Measurements from ENCODE around the gene SH2D3A. TPM values are rescaled to one million over a fixed set of nuclear protein-coding genes. Genes with fewer than 3 reads are reported as not detected.
A peak's percentile ranks its signal among the peaks of the same experiment; 100 is the strongest.
"Not testable (repeated sequence)": the region's sequence is repeated elsewhere in the genome, so short reads cannot be mapped to it uniquely, and the experiment has no call there.

Gene SH2D3A
- total and polyA plus RNA-seq, 7 experiments from 2014 or later, result 27.9 to 64.7 (median 57.4) TPM

DNA sequence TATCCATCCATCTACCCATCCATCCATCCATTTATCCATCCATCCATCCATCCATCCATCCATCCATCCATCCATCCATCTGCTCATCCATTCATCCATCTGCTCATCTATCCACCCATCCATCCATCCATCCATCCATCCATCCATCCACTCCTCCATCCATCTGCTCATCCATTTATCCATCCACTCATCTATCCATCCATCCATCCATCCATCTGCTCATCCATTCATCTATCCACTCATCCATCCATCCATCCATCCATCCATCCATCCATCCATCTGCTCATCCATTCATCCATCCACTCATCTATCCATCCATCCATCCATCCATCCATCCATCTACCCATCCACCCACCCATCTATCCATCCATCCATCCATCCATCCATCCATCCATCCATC lies 8.8 kb upstream of the SH2D3A start:
- Mint-ChIP-seq H3K36me3 (peaks cover 13 to 45% (median 28%) of the 10 kb centered on the region in 5 donors), H3K27ac (peak overlapping the region in 7 of 9 donors; percentile 16 to 87 (median 73)), H3K4me1 (peaks cover 46 to 75% (median 63%) of the 10 kb centered on the region in 7 donors), H3K4me3 (peak overlapping the region in 9 of 10 donors; percentile 54 to 97 (median 91))
- peaks cover 0 to 48% (median 4%) of the 10 kb centered on the region in 3 experiments for H3K36me3 ChIP-seq (ENCODE audit: control insufficient read depth in 2 of 3, insufficient read depth in 3 of 3, low read length in 3 of 3)
- POLR2A ChIA-PET, result interaction anchor here (0.6 to 6.0 kb wide), 2 partner anchors 10 to 24 kb away, joined by 3 to 53 read pairs; no protein-coding TSS in a partner anchor
- peaks cover 17 to 39% of the 10 kb centered on the region in 2 donors for H3K4me1 ChIP-seq (ENCODE audit: control insufficient read depth in 2 of 2, insufficient read depth in 2 of 2, low read length in 2 of 2)
- DNase-seq; H3K4me3 ChIP-seq (ENCODE audit: low read length); ATAC-seq; H3K27me3 Mint-ChIP-seq; H3K27me3 ChIP-seq (ENCODE audit: control insufficient read depth in 2 of 2, insufficient read depth in 2 of 2, low read length in 2 of 2); intact Hi-C loops (cut with micrococcal nuclease); H3K27ac ChIP-seq (ENCODE audit: low read depth, low read length); H3K9me3 Mint-ChIP-seq; CTCF ChIA-PET; H3K9me3 ChIP-seq (ENCODE audit: control insufficient read depth in 2 of 3, low read length in 3 of 3): not testable (repeated sequence)

DNA sequence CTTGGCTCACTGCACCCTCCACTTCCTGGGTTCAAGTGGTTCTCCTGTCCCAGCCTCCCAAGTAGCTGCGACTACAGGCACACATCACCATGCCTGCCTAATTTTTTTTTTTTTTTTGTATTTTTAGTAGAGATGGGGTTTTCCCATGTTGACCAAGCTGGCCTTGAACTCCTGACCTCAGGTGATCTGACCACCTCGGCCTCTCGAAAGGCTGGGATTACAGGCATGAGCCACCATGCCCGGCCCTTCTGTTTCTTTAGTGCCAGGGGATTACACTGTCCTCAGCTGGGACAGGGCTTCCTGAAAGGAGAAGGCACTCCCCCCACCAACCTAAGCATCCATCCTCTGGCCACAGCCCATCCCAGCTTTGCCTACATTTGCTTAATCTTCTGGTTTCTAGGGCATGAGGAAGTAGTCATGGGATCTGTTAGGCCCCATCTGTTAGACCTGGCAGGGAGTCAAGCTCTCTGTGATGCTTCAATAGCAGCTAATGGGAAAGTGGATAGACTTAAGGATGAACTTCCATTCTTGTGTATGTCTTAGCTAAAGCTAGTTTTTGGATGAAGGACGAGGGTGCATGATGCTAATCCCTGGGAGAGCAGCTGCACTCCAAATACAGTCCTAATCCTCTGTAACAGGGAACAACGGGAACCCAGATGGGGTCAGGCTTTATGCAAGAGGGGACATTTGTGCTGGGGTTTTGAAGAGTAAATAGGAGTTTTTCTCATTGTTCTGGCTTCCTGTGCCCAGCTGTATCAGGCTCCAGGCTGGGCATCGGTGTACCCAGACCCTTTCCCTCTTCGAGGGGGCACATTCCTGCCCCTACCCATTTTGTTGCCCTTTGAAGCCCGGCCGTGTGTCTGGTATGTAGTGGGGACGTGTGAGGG lies 7.8 kb upstream of the SH2D3A start:
- POLR2A ChIA-PET, result interaction anchor here (0.6 to 6.0 kb wide), 4 partner anchors 9 to 25 kb away, joined by 3 to 53 read pairs (median 4); no protein-coding TSS in a partner anchor
- ATAC-seq (no peak), DNase-seq (no peak)
- intact Hi-C loops (cut with micrococcal nuclease), result no loop called here
- Mint-ChIP-seq H3K27ac (peak overlapping the region in 8 of 9 donors; percentile 59 to 87 (median 74)), H3K36me3 (peaks cover 13 to 43% (median 26%) of the 10 kb centered on the region in 5 donors), H3K4me3 (peak overlapping the region; percentile 73 to 97 (median 88)), H3K9me3 (peaks cover 0 to 9% (median 0%) of the 10 kb centered on the region in 11 donors), H3K4me1 (peaks cover 42 to 74% (median 64%) of the 10 kb centered on the region in 7 donors), H3K27me3 (no peaks in the 10 kb centered on the region)
- Histone ChIP-seq H3K27me3 (ENCODE audit: control insufficient read depth in 2 of 2, insufficient read depth in 2 of 2, low read length in 2 of 2) (no peaks in the 10 kb centered on the region), H3K9me3 (ENCODE audit: control insufficient read depth in 2 of 3, low read length in 3 of 3) (no peaks in the 10 kb centered on the region), H3K4me3 (ENCODE audit: low read length) (no peak overlapping the region), H3K36me3 (ENCODE audit: control insufficient read depth in 2 of 3, insufficient read depth in 3 of 3, low read length in 3 of 3) (peaks cover 0 to 45% (median 4%) of the 10 kb centered on the region in 3 experiments), H3K4me1 (ENCODE audit: control insufficient read depth in 2 of 2, insufficient read depth in 2 of 2, low read length in 2 of 2) (peaks cover 17 to 39% of the 10 kb centered on the region in 2 donors), H3K27ac (ENCODE audit: low read depth, low read length) (peak overlapping the region; percentile 59)
- CTCF ChIA-PET, result interaction anchor here (1.8 kb wide), 1 partner anchor 28 kb away, joined by 5 read pairs; no protein-coding TSS in a partner anchor

DNA sequence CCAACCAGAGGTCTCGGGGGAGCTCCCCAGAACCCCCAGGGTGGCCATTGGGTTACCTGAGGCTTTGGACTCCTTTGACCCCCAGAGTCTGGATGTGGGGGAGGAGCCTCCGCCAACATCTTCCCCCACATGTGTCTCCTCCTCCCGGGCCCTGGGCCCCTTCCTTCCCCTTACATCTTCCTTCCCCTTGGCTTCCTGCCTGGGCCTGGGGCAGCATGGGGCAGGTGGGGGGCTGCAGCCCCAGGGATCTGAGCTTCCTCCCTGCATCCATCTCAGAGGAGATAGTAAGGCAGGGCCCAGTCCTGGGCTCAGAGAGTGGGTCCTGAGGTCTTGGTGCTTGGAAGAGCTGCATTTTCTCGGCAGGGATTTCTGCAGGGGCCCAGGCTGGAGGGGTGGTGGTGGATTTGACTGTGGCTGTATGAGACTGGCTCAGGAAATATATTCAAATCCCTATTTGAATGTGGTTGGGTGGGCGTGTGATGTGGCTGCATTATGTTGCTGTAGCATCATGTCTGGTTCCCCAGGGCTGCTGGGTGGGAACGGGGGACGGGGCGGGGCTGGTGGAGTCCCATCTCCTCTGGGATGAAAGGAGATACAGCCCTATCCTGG lies 6.2 kb upstream of the SH2D3A start:
- Mint-ChIP-seq H3K27me3 (no peaks in the 10 kb centered on the region), H3K36me3 (peaks cover 13 to 42% (median 25%) of the 10 kb centered on the region in 5 donors), H3K4me1 (peaks cover 40 to 67% (median 61%) of the 10 kb centered on the region in 7 donors), H3K9me3 (peaks cover 0 to 9% (median 0%) of the 10 kb centered on the region in 11 donors), H3K27ac (peak overlapping the region; percentile 87 to 94 (median 91)), H3K4me3 (peak overlapping the region; percentile 91 to 98 (median 96))
- ChIA-PET POLR2A (interaction anchor here (0.7 to 6.0 kb wide), 10 partner anchors 9 to 90 kb away, joined by 3 to 53 read pairs (median 10); partner anchors contain the start of gene GPR108), CTCF (interaction anchor here (0.9 to 1.8 kb wide), 3 partner anchors 8 to 30 kb away, joined by 3 to 5 read pairs (median 5); no protein-coding TSS in a partner anchor)
- ATAC-seq (peak; percentile 35), DNase-seq (peak in 8 of 9 donors; percentile 38 to 63 (median 46))
- Histone ChIP-seq H3K9me3 (ENCODE audit: control insufficient read depth in 2 of 3, low read length in 3 of 3) (no peaks in the 10 kb centered on the region), H3K27me3 (ENCODE audit: control insufficient read depth in 2 of 2, insufficient read depth in 2 of 2, low read length in 2 of 2) (no peaks in the 10 kb centered on the region), H3K27ac (ENCODE audit: low read depth, low read length) (peak overlapping the region; percentile 92), H3K4me1 (ENCODE audit: control insufficient read depth in 2 of 2, insufficient read depth in 2 of 2, low read length in 2 of 2) (peaks cover 19 to 33% of the 10 kb centered on the region in 2 donors), H3K36me3 (ENCODE audit: control insufficient read depth in 2 of 3, insufficient read depth in 3 of 3, low read length in 3 of 3) (peaks cover 0 to 44% (median 4%) of the 10 kb centered on the region in 3 experiments), H3K4me3 (ENCODE audit: low read length) (peak overlapping the region; percentile 96)
- intact Hi-C loops (cut with micrococcal nuclease), result no loop called here

DNA sequence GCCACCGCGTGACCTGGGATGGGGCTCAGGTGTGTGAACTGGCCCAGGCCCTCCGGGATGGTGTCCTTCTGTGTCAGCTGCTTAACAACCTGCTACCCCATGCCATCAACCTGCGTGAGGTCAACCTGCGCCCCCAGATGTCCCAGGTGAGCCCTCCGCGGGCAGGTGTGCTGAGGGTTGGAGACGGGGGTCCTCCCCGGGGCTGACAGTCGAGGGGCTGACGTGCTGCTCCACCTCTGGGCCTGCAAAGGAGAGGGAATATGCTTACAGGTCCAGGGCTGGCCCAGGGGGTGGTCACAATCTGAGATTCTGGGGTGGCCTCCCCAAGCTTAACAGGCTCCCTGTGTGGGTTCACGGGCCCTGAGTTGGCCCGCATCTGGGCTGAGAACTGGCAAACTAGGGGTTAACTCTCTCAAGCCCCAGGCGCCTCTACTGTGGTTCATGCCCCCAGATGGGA lies 5.7 kb upstream of the SH2D3A start:
- no peaks in the 10 kb centered on the region for H3K27me3 Mint-ChIP-seq
- Histone ChIP-seq H3K27me3 (ENCODE audit: control insufficient read depth in 2 of 2, insufficient read depth in 2 of 2, low read length in 2 of 2) (no peaks in the 10 kb centered on the region), H3K4me3 (ENCODE audit: low read length) (peak overlapping the region; percentile 96), H3K27ac (ENCODE audit: low read depth, low read length) (peak overlapping the region; percentile 92), H3K9me3 (ENCODE audit: control insufficient read depth in 2 of 3, low read length in 3 of 3) (no peaks in the 10 kb centered on the region), H3K36me3 (ENCODE audit: control insufficient read depth in 2 of 3, insufficient read depth in 3 of 3, low read length in 3 of 3) (peaks cover 0 to 39% (median 4%) of the 10 kb centered on the region in 3 experiments), H3K4me1 (ENCODE audit: control insufficient read depth in 2 of 2, insufficient read depth in 2 of 2, low read length in 2 of 2) (peaks cover 20 to 33% of the 10 kb centered on the region in 2 donors)
- peaks cover 0 to 9% (median 0%) of the 10 kb centered on the region in 11 donors for H3K9me3 Mint-ChIP-seq
- H3K4me3 Mint-ChIP-seq, result peak overlapping the region; percentile 91 to 98 (median 96)
- CTCF ChIA-PET, result interaction anchor here (0.9 to 2.3 kb wide), 6 partner anchors 9 to 35 kb away, joined by 3 to 10 read pairs (median 5); no protein-coding TSS in a partner anchor
- intact Hi-C loops (cut with micrococcal nuclease), result loop anchor here (1.0 kb wide), 7 partner anchors 20 to 400 kb away; partner anchors contain the start of genes GPR108 (in 1 of the 2) and TRIP10 (in 1 of the 2)
- peaks cover 40 to 67% (median 61%) of the 10 kb centered on the region in 7 donors for H3K4me1 Mint-ChIP-seq
- H3K27ac Mint-ChIP-seq, result peak overlapping the region; percentile 65 to 94 (median 91)
- no peak for ATAC-seq
- peak in 1 of 9 donors; percentile 21 for DNase-seq
- H3K36me3 Mint-ChIP-seq, result peaks cover 13 to 37% (median 25%) of the 10 kb centered on the region in 5 donors
- POLR2A ChIA-PET, result interaction anchor here (0.7 to 6.0 kb wide), 17 partner anchors 9 to 91 kb away, joined by 3 to 53 read pairs (median 4); partner anchors contain the start of gene GPR108

DNA sequence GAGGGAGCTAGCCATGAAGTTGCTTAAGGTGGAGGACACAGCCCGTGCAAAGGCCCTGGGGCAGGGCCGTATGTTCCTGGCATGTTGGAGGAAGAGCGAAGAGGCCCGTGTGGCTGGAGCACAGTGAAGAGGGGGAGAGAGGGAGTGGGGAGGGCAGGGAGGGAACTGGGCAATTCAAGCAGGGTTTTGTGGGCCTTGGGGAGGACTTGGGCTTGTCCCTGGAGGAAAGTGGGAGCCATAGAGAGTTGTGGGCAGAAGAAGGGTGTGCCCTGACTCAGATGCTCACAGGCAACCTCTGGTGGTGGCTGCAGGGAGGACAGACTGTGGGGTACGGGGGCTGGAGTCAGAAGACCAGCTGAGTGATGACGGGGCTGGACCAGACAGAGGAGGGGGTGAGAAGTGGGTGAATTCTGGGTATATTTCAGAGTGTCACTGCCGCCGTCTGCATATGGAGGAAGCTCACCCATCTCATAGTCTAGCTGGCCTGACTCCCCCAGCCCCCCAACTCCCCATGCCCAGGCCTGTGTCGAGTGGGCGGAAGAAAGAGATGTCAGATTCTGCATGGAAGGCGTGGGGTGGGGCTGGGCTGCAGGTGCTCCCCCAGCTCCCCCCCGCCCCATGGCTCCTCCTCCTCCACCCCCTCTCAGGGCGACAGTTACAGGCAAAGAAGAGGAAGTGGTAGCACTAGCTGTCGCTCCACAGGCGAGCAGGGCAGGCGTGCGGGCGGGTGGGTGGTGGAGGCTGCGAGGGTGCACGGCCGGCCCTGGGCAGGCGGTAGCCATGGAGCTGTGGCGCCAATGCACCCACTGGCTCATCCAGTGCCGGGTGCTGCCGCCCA lies 5.0 kb upstream of the SH2D3A start, which contains the start of gene VAV1:
VAV1 (plus strand) TSS at position 681 of the 838 bp plus-strand sequence; CDS start at position 781, 100 bp downstream.
- Mint-ChIP-seq H3K27me3 (no peaks in the 10 kb centered on the region), H3K9me3 (peaks cover 0 to 9% (median 0%) of the 10 kb centered on the region in 11 donors), H3K4me3 (peak within 1 kb of the TSS; percentile 91 to 98 (median 96)), H3K27ac (peak within 1 kb of the TSS; percentile 87 to 94 (median 91)), H3K36me3 (peaks cover 13 to 32% (median 22%) of the 10 kb centered on the region in 5 donors), H3K4me1 (peaks cover 36 to 68% (median 62%) of the 10 kb centered on the region in 7 donors)
- Histone ChIP-seq H3K4me1 (ENCODE audit: control insufficient read depth in 2 of 2, insufficient read depth in 2 of 2, low read length in 2 of 2) (peaks cover 17 to 32% of the 10 kb centered on the region in 2 donors), H3K9me3 (ENCODE audit: control insufficient read depth in 2 of 3, low read length in 3 of 3) (no peaks in the 10 kb centered on the region), H3K36me3 (ENCODE audit: control insufficient read depth in 2 of 3, insufficient read depth in 3 of 3, low read length in 3 of 3) (peaks cover 0 to 33% (median 4%) of the 10 kb centered on the region in 3 experiments), H3K27ac (ENCODE audit: low read depth, low read length) (peak within 1 kb of the TSS; percentile 92), H3K4me3 (ENCODE audit: low read length) (peak within 1 kb of the TSS; percentile 96), H3K27me3 (ENCODE audit: control insufficient read depth in 2 of 2, insufficient read depth in 2 of 2, low read length in 2 of 2) (no peaks in the 10 kb centered on the region)
- ATAC-seq (peak; percentile 68), DNase-seq (peak; percentile 50 to 87 (median 81))
- ChIA-PET CTCF (interaction anchor here (0.9 to 2.3 kb wide), 4 partner anchors 19 to 34 kb away, joined by 5 to 10 read pairs (median 6); no protein-coding TSS in a partner anchor), POLR2A (interaction anchor here (0.7 to 6.0 kb wide), 15 partner anchors 10 to 92 kb away, joined by 3 to 53 read pairs (median 4); partner anchors contain the start of gene GPR108)
- intact Hi-C loops (cut with micrococcal nuclease), result loop anchor here (1.0 kb wide), 7 partner anchors 19 to 399 kb away; partner anchors contain the start of genes GPR108 (in 1 of the 2) and TRIP10 (in 1 of the 2)

Data from naive thymus-derived CD4-positive, alpha-beta T cell (primary cell).